ENCODE data around the gene GRM1.
A peak's percentile ranks its signal among the peaks of the same experiment; 100 is the strongest.

Gene GRM1

DNA sequence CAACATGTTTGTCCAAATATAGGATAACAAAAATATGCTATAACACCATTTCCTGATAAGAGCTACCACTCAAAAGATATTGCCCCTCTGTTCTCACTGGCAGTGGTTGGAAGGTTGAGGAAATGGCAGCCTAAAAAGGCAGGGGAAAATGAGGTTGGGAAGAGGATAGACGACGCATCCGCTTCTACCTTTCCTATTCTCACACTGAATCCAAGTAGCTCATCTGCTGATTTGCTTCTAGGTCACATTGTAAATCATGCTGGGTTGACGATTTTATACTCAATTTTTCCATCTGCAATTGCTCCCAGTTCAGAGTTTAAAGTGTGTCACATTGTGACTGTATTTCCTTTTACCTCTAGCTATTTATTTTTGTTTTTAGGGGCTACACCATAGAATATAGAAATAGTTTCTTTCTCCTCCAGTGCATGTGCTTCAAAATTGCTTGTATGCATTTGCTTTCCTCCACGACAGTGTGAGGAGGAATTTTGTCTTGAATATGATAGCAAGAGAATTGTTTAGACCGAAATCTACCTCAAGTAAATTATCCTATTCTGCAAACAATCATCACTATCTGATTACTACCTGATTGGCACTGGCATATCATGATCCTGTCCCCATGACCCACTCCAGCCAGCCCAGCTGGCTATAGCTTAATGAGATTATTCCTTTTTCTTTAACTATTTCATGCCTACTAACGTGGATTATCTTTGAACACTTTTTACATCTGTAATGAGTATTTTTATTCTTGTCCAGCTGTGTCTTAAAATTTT lies 335.2 kb downstream of the GRM1 start:
- H3K27me3 ChIP-seq (replicated peaks): no peaks in the 10 kb centered on the region
- no peak for DNase-seq
- H3K4me3 ChIP-seq (ENCODE audit: low read depth, low read length): no peak overlapping the region
- in situ Hi-C loops (cut with HindIII; ENCODE audit: low pct_ligation_motif_present, low sequenced_read_pairs): no loop called here
- H3K27ac ChIP-seq: no peak overlapping the region
- H3K36me3 ChIP-seq (replicated peaks): no peaks in the 10 kb centered on the region
- TF ChIP-seq, protein P1, sequence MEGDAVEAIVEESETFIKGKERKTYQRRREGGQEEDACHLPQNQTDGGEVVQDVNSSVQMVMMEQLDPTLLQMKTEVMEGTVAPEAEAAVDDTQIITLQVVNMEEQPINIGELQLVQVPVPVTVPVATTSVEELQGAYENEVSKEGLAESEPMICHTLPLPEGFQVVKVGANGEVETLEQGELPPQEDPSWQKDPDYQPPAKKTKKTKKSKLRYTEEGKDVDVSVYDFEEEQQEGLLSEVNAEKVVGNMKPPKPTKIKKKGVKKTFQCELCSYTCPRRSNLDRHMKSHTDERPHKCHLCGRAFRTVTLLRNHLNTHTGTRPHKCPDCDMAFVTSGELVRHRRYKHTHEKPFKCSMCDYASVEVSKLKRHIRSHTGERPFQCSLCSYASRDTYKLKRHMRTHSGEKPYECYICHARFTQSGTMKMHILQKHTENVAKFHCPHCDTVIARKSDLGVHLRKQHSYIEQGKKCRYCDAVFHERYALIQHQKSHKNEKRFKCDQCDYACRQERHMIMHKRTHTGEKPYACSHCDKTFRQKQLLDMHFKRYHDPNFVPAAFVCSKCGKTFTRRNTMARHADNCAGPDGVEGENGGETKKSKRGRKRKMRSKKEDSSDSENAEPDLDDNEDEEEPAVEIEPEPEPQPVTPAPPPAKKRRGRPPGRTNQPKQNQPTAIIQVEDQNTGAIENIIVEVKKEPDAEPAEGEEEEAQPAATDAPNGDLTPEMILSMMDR (IDR thresholded peaks at IDR 0.05; ENCODE audit: low read depth, low read length, missing control alignments): no peak

- in situ Hi-C loops (cut with HindIII; ENCODE audit: low pct_ligation_motif_present, low sequenced_read_pairs): no loop called here
- DNase-seq: no peak
Observed at GRCh38 chr6:146364816-146365594, 336.1 kb downstream of the GRM1 start.

GRCh38 chr6:146367061-146367460 lies 338.2 kb downstream of the GRM1 start:
- TF ChIP-seq, protein P1 (IDR thresholded peaks at IDR 0.05; ENCODE audit: low read depth, low read length, missing control alignments): no peak
- Histone ChIP-seq H3K27me3 (replicated peaks) (no peaks in the 10 kb centered on the region), H3K27ac (no peak overlapping the region), H3K4me3 (ENCODE audit: low read depth, low read length) (no peak overlapping the region), H3K36me3 (replicated peaks) (no peaks in the 10 kb centered on the region)
- in situ Hi-C loops (cut with HindIII; ENCODE audit: low pct_ligation_motif_present, low sequenced_read_pairs): no loop called here
- no peak for DNase-seq

More at GRCh38 chr6:146364816-146365594, 336.1 kb downstream of the GRM1 start:
- Histone ChIP-seq H3K4me3 (ENCODE audit: low read depth, low read length) (no peak overlapping the region), H3K27ac (no peak overlapping the region), H3K27me3 (replicated peaks) (no peaks in the 10 kb centered on the region), H3K36me3 (replicated peaks) (no peaks in the 10 kb centered on the region)
- TF ChIP-seq, protein P1 (IDR thresholded peaks at IDR 0.05; ENCODE audit: low read depth, low read length, missing control alignments): no peak

GRCh38 chr6:146369866-146370265 lies 341.0 kb downstream of the GRM1 start:
- H3K27ac ChIP-seq: no peak overlapping the region
- TF ChIP-seq, protein P1 (IDR thresholded peaks at IDR 0.05; ENCODE audit: low read depth, low read length, missing control alignments): no peak
- DNase-seq: no peak
- in situ Hi-C loops (cut with HindIII; ENCODE audit: low pct_ligation_motif_present, low sequenced_read_pairs): no loop called here
- H3K36me3 ChIP-seq (replicated peaks): no peaks in the 10 kb centered on the region
- no peaks in the 10 kb centered on the region for H3K27me3 ChIP-seq (replicated peaks)
- H3K4me3 ChIP-seq (ENCODE audit: low read depth, low read length): no peak overlapping the region

- H3K27me3 ChIP-seq (replicated peaks): no peaks in the 10 kb centered on the region
- H3K27ac ChIP-seq: no peak overlapping the region
- TF ChIP-seq, protein P1 (IDR thresholded peaks at IDR 0.05; ENCODE audit: low read depth, low read length, missing control alignments): peak; percentile 49
- no peak overlapping the region for H3K4me3 ChIP-seq (ENCODE audit: low read depth, low read length)
- in situ Hi-C loops (cut with HindIII; ENCODE audit: low pct_ligation_motif_present, low sequenced_read_pairs): no loop called here
- H3K36me3 ChIP-seq (replicated peaks): no peaks in the 10 kb centered on the region
- no peak for DNase-seq
Observed at GRCh38 chr6:146381486-146381885, 352.6 kb downstream of the GRM1 start.
